Retinal pigment epithelial cell (primary cell): ENCODE measurements around the gene CNTRL.

Experiments used
- DNase-seq: peaks from one replicate; pipeline ENCODE4 v3.0.0-alpha.2; 2010; ENCODE audit warnings: low read depth
- H3K4me3 ChIP-seq: 2 replicates; pipeline ENCODE4 v1.5.1; 2011; ENCODE audit warnings: mild to moderate bottlenecking, low read length, control low read depth, moderate library complexity
- CTCF ChIP-seq: conservative IDR thresholded peaks from 2 replicates; pipeline ENCODE4 v1.5.1; 2011; ENCODE audit warnings: low read depth, low read length, control low read depth, inconsistent platforms

Gene CNTRL

GRCh38 chr9:121185774-121186403 is 111.1 kb downstream of the CNTRL start:
- H3K4me3 ChIP-seq: no peak overlapping the region
- TF ChIP-seq CTCF: no peak
- no peak for DNase-seq

- TF ChIP-seq CTCF: no peak
- no peak overlapping the region for H3K4me3 ChIP-seq
- no peak for DNase-seq
These were observed 113.0 kb downstream of the CNTRL start for GRCh38 chr9:121187636-121188305.

DNA sequence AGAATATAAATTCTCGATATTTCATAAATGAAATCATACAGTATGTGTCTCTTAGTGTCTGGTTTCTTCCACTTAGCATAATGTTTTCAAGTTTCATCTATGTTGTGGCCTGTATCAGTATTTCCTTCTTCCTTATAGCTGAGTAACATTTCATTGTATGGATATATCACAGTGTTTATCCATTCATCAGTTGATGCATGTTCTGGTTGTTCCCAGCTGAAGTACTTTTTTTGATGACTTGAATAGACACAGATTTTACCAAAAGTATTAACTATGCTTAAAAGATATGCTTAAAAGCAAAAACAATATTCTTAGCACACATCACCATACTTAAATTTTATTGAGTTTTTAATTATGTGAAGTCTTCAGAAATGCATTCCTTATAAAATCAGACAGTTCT is 114.3 kb downstream of the CNTRL start:
- no peak for DNase-seq
- no peak overlapping the region for H3K4me3 ChIP-seq
- TF ChIP-seq CTCF: no peak

- H3K4me3 ChIP-seq: no peak overlapping the region
- TF ChIP-seq CTCF: no peak
These were observed 114.9 kb downstream of the CNTRL start for GRCh38 chr9:121189660-121190059.

GRCh38 chr9:121191235-121191634 is 116.5 kb downstream of the CNTRL start:
- TF ChIP-seq CTCF: no peak
- H3K4me3 ChIP-seq: no peak overlapping the region
- no peak for DNase-seq

More at GRCh38 chr9:121189660-121190059, 114.9 kb downstream of the CNTRL start:
- no peak for DNase-seq

DNA sequence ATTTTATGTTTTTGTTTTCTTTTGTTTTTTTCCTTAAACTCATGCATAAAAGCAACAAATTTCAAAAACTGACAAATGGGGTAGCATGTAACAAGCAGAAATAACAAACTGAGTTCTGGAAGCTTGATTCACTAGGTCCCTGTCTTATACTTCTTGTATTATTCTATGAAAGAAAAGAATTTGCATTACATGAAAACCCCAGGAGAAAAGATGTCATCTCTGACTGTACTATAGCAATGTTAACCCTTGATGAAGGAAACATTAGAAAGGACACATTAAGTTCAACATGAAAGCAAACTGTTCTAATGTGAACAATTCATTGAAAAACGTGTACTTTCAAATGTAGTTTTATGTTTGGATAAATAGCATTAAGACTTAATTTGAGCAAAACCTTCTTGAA is 117.8 kb downstream of the CNTRL start:
- no peak for TF ChIP-seq CTCF
- no peak for DNase-seq
- H3K4me3 ChIP-seq: no peak overlapping the region

DNA sequence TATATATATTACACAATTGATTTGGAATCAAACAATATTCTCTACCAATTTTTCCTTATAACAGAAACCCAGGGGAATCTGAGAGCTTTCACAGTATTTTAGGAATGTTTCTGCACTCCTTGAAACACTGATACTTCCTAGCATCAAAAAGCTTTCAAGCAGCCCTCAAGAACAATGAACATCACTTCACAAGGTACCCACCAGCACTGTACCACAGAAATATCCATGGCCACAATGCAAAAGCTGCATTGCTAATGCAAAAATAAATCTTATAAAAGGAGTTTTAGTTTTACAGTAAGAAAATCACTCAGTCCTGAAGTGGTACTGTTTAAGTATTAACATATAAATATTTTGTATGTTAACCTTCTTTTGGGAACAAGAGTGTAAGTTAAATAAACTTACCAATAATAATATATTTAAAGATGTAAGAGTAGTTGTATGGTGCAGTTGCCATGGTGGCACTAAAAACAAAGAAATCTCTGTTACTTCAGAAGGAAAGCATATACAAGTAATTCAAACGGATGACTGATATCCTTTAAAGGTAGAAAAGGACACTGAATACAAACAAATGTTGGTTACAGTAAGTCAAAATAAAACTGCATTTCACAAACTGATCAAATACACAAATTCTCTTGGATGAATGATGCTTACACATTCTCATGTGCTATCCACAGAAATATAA is 118.3 kb downstream of the CNTRL start:
- no peak overlapping the region for H3K4me3 ChIP-seq
- no peak for DNase-seq
- TF ChIP-seq CTCF: no peak
